Hepatocyte (in vitro differentiated cells): ENCODE measurements around the gene HNRNPLL.

ENCODE experiments used
- CTCF ChIP-seq: fragments of 200-600 bp; sonication (generic); IDR thresholded peaks from 2 replicates; pipeline ENCODE4 v1.5.1; 2016; ENCODE audit warnings: antibody characterized with exemption, mild to moderate bottlenecking; ENCODE audit not compliant: poor library complexity
- EZH2 ChIP-seq: fragments of 200-600 bp; sonication (generic); IDR thresholded peaks from 2 replicates; pipeline ENCODE4 v1.6.1; 2016; ENCODE audit warnings: antibody characterized with exemption, mild to moderate bottlenecking, borderline replicate concordance
- EZH2phosphoT487 ChIP-seq: fragments of 200-600 bp; sonication (generic); IDR thresholded peaks from one replicate; pipeline ENCODE4 v1.6.1; 2018; ENCODE audit warnings: antibody characterized with exemption, mild to moderate bottlenecking, low read depth, moderate library complexity; ENCODE audit not compliant: unreplicated experiment, severe bottlenecking

GRCh38 chr2:38583994-38584393 is 18.7 kb downstream of the HNRNPLL start:
- TF ChIP-seq CTCF (no peak), EZH2 (no peak), EZH2phosphoT487 (no peak)
